IPS-20b (cell line): ENCODE results near the gene DNAH1.

ENCODE experiments used
- H3K27ac ChIP-seq: one replicate; pipeline ENCODE4 v1.5.1; 2013; ENCODE audit warnings: low read length
- H3K27me3 ChIP-seq: 2 replicates; pipeline ENCODE4 v1.6.1; 2013; ENCODE audit warnings: mild to moderate bottlenecking, low read length, inconsistent platforms; ENCODE audit not compliant: insufficient read depth
- H3K36me3 ChIP-seq: 2 replicates; pipeline ENCODE4 v1.6.1; 2013; ENCODE audit warnings: low read depth, mild to moderate bottlenecking, inconsistent platforms, low read length, moderate library complexity; ENCODE audit not compliant: insufficient read depth
- H3K4me1 ChIP-seq: 2 replicates; pipeline ENCODE4 v1.6.1; 2013; ENCODE audit warnings: mild to moderate bottlenecking, control low read depth, inconsistent platforms, low read length, moderate library complexity; ENCODE audit not compliant: insufficient read depth
- H3K4me3 ChIP-seq: 2 replicates; pipeline ENCODE4 v1.5.1; 2013; ENCODE audit warnings: mild to moderate bottlenecking, low read length, inconsistent platforms
- H3K9ac ChIP-seq: 2 replicates; pipeline ENCODE4 v1.6.1; 2013; ENCODE audit warnings: low read depth, mild to moderate bottlenecking, inconsistent platforms, low read length, moderate library complexity
- H3K9me3 ChIP-seq: 2 replicates; pipeline ENCODE4 v1.6.1; 2013; ENCODE audit warnings: mild to moderate bottlenecking, low read depth, low read length, inconsistent platforms; ENCODE audit not compliant: insufficient read depth

DNAH1 gene

GRCh38 chr3:52347716-52348635, 31.9 kb downstream of the DNAH1 start:
- Histone ChIP-seq H3K27ac (no peak overlapping the region), H3K9me3 (no peaks in the 10 kb centered on the region), H3K36me3 (no peaks in the 10 kb centered on the region), H3K27me3 (no peaks in the 10 kb centered on the region), H3K9ac (no peak overlapping the region), H3K4me1 (no peaks in the 10 kb centered on the region), H3K4me3 (no peak overlapping the region)

- Histone ChIP-seq H3K9ac (no peak overlapping the region), H3K4me3 (no peak overlapping the region), H3K36me3 (no peaks in the 10 kb centered on the region), H3K4me1 (no peaks in the 10 kb centered on the region), H3K9me3 (no peaks in the 10 kb centered on the region), H3K27me3 (no peaks in the 10 kb centered on the region), H3K27ac (no peak overlapping the region)
These were observed 33.0 kb downstream of the DNAH1 start for GRCh38 chr3:52349131-52349530.

DNA sequence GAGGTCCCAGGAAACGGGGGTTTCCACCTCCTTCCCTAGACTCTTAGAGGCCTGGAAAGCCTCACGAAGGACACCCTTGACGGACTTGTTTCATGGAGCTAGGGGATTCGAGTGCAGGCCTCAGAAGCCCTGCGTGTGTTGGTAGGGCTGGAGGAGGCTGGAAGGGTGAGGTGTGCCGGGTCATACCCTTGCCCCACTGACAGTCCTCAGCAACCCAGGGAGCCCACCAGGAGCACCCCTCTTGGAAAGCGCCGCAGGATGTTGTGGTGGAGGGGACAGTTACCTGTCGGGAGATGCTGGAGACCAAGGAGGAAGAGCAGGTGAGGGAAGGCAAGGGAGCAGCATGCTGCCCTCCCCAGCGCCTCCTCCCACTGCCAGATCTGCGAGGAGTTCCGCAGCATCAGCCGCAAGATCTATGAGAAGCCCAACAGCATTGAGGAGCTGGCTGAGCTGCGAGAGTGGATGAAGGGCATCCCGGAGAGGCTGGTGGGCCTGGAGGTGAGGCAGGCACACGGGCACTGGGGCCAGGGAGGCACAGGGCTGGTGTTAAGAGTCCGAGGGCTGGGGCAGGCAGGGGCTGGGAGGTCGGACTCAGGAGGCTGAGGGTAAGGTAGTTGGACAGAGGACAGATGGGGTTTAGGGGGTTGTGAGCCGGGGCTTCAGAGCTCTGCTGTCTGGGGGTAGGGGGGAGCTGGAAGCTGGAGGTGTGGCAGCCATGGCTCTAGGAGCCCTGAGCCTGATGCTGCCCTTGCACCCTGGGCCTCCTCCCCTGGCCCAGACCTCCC, 33.7 kb downstream of the DNAH1 start:
- Histone ChIP-seq H3K4me1 (no peaks in the 10 kb centered on the region), H3K9me3 (no peaks in the 10 kb centered on the region), H3K36me3 (no peaks in the 10 kb centered on the region), H3K27ac (no peak overlapping the region), H3K9ac (no peak overlapping the region), H3K4me3 (no peak overlapping the region), H3K27me3 (no peaks in the 10 kb centered on the region)

GRCh38 chr3:52350416-52350815, 34.3 kb downstream of the DNAH1 start:
- Histone ChIP-seq H3K9ac (no peak overlapping the region), H3K36me3 (no peaks in the 10 kb centered on the region), H3K4me1 (no peaks in the 10 kb centered on the region), H3K27ac (no peak overlapping the region), H3K27me3 (no peaks in the 10 kb centered on the region), H3K4me3 (no peak overlapping the region), H3K9me3 (no peaks in the 10 kb centered on the region)

DNA sequence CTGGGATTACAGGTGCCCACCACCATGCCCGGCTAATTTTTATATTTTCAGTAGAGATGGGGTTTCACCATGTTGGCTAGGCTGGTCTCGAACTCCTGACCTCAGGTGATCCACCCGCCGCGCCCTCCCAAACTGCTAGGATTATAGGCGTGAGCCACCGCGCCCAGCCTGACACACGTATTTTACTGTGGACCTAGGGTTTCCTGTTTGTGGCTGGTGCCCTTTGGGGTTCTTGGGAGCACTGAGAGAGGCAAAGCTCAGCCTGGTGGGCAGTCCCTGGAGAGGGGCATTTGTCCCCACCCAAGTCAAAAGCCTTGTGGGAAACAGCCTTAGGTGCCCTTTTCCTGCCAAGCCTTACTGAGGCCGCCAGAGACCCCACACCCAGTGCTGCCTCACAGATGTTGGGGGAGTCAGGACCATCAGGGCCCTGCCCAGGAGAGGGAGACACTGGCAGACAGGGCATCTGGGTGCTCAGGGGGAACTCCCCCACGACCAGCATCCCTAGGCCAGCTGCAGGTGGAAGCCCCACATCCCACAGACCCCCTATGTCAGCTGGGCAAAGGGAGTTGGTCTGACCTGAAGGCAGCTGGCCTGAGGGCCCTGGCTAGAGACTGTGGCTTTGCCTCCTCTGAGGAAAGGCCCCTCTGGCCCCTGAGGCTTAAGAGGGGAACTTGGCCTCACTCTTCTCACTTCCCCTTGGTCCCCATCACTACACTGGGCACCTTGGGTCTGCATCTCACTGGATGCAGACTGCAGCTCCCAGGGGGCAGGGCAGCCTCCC, 35.1 kb downstream of the DNAH1 start:
- H3K4me3 ChIP-seq = no peak overlapping the region
- H3K9me3 ChIP-seq = no peaks in the 10 kb centered on the region
- no peaks in the 10 kb centered on the region for H3K4me1 ChIP-seq
- H3K36me3 ChIP-seq = no peaks in the 10 kb centered on the region
- no peak overlapping the region for H3K27ac ChIP-seq
- H3K9ac ChIP-seq = no peak overlapping the region
- H3K27me3 ChIP-seq = no peaks in the 10 kb centered on the region

GRCh38 chr3:52351762-52352368, 35.7 kb downstream of the DNAH1 start:
- no peak overlapping the region for H3K4me3 ChIP-seq
- H3K4me1 ChIP-seq = no peaks in the 10 kb centered on the region
- no peaks in the 10 kb centered on the region for H3K9me3 ChIP-seq
- no peak overlapping the region for H3K27ac ChIP-seq
- H3K27me3 ChIP-seq = no peaks in the 10 kb centered on the region
- no peak overlapping the region for H3K9ac ChIP-seq
- no peaks in the 10 kb centered on the region for H3K36me3 ChIP-seq

GRCh38 chr3:52352566-52352965, 36.4 kb downstream of the DNAH1 start:
- H3K9ac ChIP-seq = no peak overlapping the region
- H3K4me1 ChIP-seq = no peaks in the 10 kb centered on the region
- H3K27me3 ChIP-seq = no peaks in the 10 kb centered on the region
- H3K4me3 ChIP-seq = no peak overlapping the region
- no peaks in the 10 kb centered on the region for H3K36me3 ChIP-seq
- no peak overlapping the region for H3K27ac ChIP-seq
- no peaks in the 10 kb centered on the region for H3K9me3 ChIP-seq

- Histone ChIP-seq H3K9me3 (no peaks in the 10 kb centered on the region), H3K27me3 (no peaks in the 10 kb centered on the region), H3K4me3 (no peak overlapping the region), H3K9ac (no peak overlapping the region), H3K4me1 (no peaks in the 10 kb centered on the region), H3K27ac (no peak overlapping the region), H3K36me3 (no peaks in the 10 kb centered on the region)
These were observed 37.3 kb downstream of the DNAH1 start for GRCh38 chr3:52353291-52353855.

GRCh38 chr3:52354676-52355075, 38.6 kb downstream of the DNAH1 start:
- Histone ChIP-seq H3K9me3 (no peaks in the 10 kb centered on the region), H3K27me3 (no peaks in the 10 kb centered on the region), H3K4me3 (no peak overlapping the region), H3K36me3 (no peaks in the 10 kb centered on the region), H3K27ac (no peak overlapping the region), H3K4me1 (no peaks in the 10 kb centered on the region), H3K9ac (no peak overlapping the region)

GRCh38 chr3:52355526-52355925, 39.4 kb downstream of the DNAH1 start:
- H3K4me1 ChIP-seq = no peaks in the 10 kb centered on the region
- H3K36me3 ChIP-seq = no peaks in the 10 kb centered on the region
- no peak overlapping the region for H3K27ac ChIP-seq
- H3K9me3 ChIP-seq = no peaks in the 10 kb centered on the region
- no peaks in the 10 kb centered on the region for H3K27me3 ChIP-seq
- H3K4me3 ChIP-seq = no peak overlapping the region
- no peak overlapping the region for H3K9ac ChIP-seq

DNA sequence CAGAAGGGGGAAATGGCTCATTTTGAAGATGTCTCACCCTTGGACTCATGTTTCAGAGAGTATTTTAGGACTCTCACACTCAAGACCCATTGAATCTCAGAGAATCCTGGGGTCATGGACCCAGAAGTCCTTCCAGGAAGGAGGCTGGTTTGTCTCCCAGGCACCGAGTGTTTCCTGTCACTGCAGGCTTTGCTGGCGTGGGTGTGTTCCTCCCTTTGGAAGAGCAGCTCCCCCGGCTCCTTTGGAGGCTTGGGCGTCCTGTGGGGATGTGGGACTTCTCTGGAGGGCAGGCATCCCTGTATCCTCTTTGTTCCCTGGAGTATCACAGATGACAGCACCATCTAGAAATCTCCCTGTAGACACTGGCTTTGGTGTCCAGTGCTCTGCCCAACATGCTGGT, 40.0 kb downstream of the DNAH1 start:
- H3K4me3 ChIP-seq = no peak overlapping the region
- H3K36me3 ChIP-seq = no peaks in the 10 kb centered on the region
- H3K9ac ChIP-seq = no peak overlapping the region
- no peak overlapping the region for H3K27ac ChIP-seq
- no peaks in the 10 kb centered on the region for H3K27me3 ChIP-seq
- no peaks in the 10 kb centered on the region for H3K4me1 ChIP-seq
- H3K9me3 ChIP-seq = no peaks in the 10 kb centered on the region
